Measurements from ENCODE around the gene CD300E. TPM values are rescaled to one million over a fixed set of nuclear protein-coding genes. Genes with fewer than 3 reads are reported as not detected.

CD300E gene
- total RNA-seq, 1 donor from 2014 or later: 0.38 TPM

DNA sequence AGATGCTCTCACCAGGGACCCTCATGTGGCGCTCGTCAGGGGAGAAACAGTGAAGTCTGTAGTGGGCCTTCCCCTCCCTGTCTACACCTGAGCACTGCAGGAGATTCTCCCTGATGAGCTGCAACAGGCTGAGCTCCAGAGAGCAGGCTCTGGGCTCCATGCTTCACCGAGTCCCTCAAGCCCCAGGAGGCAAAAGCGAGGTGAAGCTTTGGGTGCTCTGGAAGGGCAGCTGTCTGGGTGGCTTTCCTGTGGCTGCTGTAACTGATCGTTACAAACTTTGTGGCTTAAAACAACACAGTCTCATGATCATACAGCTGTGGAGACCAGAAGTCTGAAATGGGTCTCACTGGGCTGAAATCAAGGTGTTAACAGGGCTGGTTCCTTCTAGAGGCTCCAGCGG, 19.3 kb downstream of the CD300E start:
- ATAC-seq (ENCODE audit: poor library complexity): no peak
- no peak for DNase-seq
- intact Hi-C loops (cut with DNase I): no loop called here

DNA sequence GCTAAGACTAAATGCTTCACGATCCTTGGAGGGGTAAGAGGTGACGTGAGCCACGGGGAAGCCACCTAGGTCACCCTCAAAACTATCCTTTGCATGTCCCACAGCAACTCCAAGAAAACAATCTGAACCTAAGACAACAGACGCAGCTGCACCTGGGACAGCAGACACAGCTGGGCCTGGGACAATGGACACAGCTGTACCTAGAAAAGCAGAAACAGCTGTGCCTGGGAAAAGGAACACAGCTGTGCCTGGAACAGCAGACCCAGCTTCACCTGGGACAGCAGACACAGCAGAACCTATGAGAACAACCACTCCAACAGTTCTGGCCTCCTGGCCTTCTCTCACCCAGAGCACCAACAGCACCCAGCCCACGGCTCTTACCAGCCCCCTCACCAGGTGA, 19.8 kb downstream of the CD300E start:
- intact Hi-C loops (cut with DNase I): no loop called here
- no peak for DNase-seq
- no peak for ATAC-seq (ENCODE audit: poor library complexity)

DNA sequence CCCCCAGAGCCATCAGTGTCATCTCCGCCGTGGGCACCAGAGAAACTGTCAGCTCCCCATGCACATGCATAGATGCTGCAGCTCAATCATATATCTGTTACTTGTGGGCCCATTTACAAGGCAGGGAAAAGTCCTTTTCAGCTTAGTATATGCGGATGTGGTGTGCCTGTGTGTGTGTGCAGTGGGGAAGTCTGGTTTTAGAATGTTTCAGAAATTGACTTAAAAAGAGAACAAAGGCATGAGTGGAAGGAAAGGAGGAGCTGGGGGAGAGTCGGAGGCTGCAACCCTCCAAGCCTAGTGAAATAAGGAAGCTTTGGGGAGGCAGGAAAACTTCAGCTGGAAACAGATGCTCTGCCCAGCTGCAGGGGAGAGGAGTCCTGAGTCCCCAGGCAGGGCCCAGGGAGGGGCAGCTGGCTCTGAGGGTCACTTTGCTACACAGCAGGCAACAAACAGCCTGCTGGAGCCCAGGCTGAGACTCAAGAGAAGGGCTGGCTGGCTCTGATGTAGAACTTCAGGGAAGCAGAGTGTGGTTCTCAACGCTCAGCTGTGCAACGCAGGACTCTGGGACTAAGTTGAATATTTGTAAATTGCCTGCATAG, 20.4 kb downstream of the CD300E start:
- ATAC-seq (ENCODE audit: poor library complexity): peak; percentile 10
- intact Hi-C loops (cut with DNase I): no loop called here
- no peak for DNase-seq

DNA sequence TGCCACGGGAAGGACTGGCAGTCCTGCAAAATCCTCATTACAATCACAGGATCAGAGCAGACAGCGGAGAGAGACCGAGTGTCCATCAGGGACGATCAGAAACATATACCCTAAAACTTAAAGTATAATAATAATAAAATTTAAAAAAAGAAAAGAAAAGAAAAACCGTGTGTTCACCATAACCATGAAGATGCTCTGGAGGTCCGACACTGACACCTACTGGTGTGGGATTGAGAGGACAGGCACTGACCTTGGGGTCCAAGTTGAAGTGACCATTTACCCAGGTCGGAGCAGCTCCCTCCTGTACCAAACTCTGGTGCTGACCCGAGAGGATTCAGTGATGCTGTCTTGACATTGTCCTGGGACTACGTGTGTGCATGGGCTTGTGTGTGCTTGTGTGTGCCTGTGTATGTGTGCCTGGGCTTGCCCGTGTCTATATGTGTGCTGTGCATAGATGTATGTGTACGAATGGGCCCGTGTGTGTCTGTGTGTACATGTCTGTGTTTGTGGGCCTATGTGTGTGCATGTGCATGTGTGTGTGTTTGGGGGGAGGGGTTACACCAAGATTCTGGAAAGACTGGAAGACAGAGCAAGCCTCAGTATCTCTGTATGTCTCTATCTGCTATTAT, 21.5 kb downstream of the CD300E start:
- DNase-seq (no peak), ATAC-seq (ENCODE audit: poor library complexity) (no peak)
- intact Hi-C loops (cut with DNase I): no loop called here

DNA sequence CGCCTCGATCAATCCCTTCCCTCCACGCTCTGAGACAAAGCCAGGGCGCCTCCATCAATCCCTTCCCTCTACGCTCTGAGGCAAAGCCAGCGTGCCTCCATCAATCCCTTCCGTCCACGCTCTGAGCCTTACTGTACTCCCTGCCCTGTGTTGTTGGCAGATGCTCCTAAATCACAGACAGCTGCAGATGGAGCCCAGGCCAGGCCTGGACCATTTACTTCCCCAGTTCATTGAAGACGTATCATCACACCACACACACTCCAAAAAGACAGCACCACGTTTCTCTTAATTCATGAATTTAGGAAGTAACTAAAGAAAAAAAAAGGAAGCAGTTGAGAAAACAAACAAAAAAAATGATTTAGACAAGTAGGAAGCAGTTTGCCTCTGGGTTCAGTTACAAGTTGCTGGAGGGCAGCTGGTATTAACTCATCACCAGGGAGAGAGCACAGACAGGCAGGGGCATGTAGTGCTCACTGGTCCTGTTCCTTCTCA, 24.0 kb downstream of the CD300E start:
- intact Hi-C loops (cut with DNase I): no loop called here
- ATAC-seq (ENCODE audit: poor library complexity): peak; percentile 72
- DNase-seq: peak; percentile 63

DNA sequence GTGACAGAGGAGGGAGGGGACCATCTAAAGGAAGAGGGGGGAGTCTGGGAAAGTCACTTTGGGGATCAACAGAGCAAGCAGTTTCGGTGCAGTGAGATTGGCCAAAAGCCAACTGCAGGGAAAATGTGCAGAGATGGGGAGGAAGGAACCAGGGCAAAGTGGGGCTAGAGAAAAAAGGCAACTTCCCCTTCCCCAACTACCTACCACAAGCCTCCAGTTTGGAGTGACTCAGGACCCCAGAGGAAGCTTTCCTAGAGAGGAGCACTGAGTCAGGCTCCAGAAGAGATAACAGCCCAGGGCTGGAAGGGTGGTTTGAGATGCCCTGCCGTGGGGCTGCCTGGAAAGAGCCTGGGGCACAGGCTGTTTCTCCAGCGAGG, 24.5 kb downstream of the CD300E start:
- DNase-seq (no peak), ATAC-seq (ENCODE audit: poor library complexity) (no peak)
- intact Hi-C loops (cut with DNase I): no loop called here

DNA sequence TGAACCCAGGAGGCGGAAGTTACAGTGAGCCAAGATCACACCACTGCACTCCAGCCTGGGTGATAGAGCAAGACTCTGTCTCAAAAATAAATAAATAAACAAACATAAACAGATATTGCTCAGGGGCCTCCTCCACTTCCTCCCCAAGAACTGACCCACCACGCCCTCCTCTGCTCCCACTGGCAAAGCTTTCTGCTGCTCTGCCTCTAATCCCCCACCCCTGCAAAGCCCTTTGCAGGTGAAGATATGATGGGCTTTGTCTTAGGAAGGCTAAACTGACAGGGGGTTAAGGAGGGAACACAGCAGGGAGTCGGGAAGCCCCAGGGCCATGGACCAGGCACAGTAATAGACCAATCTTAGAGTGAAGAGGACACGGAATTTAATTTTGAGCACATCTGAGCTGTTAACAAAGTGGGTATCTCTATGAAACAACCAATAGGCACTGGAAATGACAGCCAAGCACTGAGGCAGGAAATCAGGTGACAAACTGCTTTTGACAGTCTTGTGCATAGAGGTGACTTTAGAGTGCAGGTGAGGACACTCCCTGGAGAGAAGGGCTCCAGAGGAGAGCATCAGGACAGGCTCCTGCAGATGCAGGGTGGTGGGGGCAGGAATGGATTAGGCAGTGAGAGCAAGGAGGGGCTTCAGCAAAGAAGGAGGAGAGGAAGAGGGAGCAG, 25.1 kb downstream of the CD300E start:
- no peak for DNase-seq
- no peak for ATAC-seq (ENCODE audit: poor library complexity)
- intact Hi-C loops (cut with DNase I): no loop called here

DNA sequence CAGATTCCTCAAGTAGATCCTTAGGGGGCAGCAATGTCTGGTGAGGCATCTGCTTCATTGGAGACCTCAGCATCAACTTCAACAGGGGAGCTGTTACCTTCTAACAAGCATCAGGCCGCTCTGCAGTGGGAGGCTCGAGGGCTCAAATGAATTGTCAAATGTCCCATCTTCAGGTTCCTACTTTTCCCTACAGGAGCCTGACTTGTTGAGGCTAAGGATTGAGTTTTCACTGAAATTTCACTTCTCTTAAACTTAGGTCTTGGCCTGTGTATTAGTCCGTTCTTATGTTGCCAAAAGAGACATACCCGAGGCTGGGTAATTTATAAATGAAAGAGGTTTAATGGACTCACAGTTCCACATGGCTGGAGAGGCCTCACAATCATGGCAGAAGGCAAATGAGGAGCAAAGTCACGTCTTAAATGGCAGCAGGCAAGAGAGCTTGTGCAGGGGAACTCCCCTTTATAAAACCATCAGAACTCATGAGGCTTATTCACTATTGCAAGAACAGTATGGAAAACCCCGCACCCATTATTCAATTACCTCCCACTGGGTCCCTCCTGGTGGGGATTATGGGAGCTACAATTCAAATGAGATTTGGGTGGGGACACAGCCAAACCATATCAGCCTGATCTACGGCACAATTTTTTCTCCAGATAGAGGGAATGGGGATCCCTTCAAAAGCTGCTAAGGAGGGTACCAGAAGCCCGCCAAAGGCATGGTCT, 26.3 kb downstream of the CD300E start:
- no peak for DNase-seq
- intact Hi-C loops (cut with DNase I): no loop called here
- ATAC-seq (ENCODE audit: poor library complexity): no peak

DNA sequence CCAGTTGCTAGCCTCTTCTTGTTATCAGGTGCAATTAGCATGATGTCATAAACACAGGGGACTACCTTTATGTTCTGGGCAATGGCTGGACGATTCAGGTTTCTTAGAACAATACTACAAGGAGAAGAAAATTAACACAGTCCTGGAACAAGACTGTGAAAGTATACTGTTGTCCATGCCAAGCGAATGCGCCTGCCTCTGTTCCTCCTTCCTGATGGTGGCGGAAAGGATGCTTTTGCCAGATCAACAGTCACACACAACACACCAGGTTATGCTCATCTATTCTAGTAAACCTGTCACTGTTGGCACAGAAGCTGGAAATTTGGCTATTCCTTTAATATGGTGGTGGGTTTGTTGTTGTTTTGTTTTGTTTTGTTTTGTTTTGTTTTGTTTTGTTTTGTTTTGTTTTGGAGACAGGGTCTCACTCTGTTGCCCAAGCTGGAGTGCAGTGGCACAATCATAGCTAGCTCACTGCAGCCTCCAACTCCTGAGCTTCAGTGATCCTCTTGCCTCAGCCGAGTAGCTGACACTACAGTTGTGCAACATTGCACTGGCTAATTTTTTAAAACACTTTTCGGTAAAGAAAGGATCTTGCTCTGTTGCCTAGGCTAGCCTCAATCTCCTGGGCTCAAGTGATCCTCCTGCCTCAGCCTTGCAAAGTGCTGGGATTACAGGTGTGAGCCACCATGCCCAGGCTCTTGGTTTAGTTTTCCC, 28.3 kb downstream of the CD300E start:
- intact Hi-C loops (cut with DNase I): no loop called here
- no peak for ATAC-seq (ENCODE audit: poor library complexity)
- no peak for DNase-seq

DNA sequence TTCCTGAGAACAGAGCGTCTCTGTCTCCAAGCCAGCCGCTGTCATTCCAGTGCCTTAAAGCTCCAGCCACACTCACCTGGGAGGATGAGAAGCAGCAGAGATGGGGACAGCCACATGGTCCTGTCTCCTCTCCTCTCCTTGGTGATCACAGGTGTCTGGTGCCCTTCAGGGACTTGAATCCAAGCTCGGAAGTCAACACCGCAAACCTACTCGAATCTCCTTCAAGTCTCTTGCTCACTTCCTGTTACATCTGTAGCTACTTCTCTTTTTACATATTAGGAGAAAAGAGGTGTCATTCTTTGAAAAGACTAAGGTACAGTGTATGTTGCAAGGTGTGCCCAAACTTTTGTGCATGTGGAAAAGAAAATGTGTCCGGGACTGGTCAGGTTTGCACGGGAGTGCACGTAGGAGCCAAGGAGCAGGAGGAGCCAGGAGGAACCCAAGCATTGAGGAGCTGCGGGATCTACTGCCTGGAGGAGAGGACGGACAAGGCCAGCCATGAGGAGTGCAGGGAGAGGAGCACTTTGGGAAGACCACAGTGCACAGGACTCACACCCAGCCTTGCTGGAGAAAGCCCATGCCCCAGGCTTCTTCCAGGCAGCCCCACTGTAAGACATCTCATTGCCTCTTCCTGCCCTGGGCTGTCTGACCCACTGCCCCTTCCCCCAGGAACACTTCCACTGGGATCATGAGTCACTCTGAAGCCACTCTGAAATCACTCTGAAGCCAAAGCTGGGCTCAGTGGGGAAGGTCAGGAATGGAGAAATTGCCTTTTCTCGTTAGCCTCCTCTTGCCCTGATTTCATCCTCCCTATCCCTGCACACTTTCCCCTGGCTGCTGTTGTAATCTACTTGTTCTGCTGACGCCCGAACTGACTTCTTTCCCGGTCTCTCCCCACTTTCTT, 31.2 kb downstream of the CD300E start, which contains the start of gene CD300LD:
TSS of gene CD300LD (minus strand) at position 197 of the 904 bp plus-strand sequence. CDS start at position 116, 81 bp downstream.
- DNase-seq (no peak), ATAC-seq (ENCODE audit: poor library complexity) (no peak)
- intact Hi-C loops (cut with DNase I): no loop called here

DNA sequence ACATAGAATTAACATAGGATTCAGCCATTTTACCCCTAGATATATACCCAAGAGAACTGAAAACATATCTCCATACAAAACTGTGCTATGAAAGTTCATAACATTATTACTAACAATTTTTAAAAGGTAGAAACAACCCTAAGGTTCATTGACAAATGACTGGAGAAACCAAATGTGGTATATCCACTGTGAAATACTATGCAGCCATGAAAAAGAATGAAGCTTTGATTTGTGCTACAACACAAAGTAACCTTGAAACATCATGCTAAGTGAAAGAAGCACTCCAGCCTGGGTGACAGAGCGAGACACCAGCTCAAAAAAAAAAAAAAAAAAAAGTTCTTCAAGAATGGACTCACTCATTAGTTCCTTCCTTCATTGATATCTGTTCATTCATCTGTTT, 32.0 kb downstream of the CD300E start:
- intact Hi-C loops (cut with DNase I): no loop called here
- no peak for ATAC-seq (ENCODE audit: poor library complexity)
- no peak for DNase-seq

DNA sequence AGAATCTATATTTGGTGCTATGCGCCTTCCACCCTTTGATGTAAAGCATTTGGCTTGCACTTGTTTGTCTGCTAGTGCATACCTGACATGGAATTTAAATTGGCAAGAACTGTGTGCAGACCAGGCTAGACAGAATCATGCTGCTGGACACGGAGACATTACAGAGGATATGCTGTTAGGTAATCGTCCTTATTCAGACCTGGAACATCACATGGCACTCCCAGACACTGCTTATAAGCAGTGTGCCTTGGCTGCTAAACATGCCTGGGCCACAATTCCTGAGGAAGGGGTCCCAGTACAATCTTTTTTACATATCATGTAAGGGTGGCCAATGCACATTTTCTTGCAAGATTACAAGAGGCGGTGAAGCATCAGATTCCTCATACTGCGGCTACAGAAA, 37.8 kb downstream of the CD300E start:
- intact Hi-C loops (cut with DNase I): no loop called here
- no peak for DNase-seq
- no peak for ATAC-seq (ENCODE audit: poor library complexity)

DNA sequence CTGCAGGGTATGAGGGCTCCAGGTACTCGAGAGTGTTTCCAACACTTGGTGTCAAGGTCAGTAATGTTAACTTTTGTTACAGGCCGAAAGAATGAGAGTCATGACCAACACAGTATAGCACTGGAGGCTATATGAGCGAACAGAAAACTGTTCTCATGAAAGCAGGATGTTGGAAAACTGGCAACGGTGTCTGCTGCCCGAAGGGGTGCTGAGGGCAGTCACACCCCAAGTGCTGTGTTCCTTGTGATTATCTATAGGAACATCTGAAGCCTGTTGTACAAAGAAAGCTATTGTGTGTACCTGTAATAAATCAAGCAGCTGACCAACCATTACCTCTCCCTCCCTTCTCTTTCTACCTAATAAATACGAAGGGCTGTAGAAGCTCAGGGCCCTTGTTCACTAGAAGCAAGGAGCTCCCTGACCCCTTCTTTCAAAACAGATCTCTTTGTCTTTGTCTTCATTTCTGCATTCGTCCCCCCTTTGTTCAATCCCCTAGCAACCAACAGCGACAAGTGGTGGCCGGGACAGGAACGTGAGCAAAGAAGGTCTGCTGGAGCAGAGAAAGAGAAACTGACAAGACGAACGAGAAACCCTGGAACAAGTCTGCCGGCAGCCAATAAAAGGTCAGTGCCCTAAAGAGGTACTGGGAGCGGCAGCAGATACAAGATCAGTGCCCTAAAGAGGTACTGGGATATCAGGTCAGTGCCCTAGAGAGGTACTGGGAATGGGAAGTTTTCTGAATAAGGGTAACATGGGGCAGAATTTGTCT, 39.1 kb downstream of the CD300E start:
- ATAC-seq (ENCODE audit: poor library complexity) (no peak), DNase-seq (no peak)
- intact Hi-C loops (cut with DNase I): no loop called here

DNA sequence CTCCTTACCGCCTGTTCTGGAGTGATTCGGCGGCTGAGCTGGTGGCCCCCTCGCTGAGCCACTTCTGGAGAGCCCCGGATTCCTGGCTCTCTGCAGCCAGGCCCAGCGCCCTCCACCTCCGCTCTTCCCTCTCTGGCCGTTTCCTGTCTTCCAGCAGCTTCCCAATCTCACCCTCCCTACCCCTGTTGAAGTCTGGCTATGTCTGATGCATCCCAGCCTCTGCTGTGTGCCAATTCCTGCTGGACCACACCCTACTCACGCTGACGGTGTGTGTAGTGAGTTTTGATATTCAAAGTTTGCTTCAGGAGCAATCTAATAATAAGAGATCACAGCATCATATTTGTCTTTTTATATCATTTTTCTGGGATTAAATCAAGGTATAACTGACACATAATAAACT, 40.9 kb downstream of the CD300E start:
- ATAC-seq (ENCODE audit: poor library complexity) (no peak), DNase-seq (no peak)
- intact Hi-C loops (cut with DNase I): no loop called here

DNA sequence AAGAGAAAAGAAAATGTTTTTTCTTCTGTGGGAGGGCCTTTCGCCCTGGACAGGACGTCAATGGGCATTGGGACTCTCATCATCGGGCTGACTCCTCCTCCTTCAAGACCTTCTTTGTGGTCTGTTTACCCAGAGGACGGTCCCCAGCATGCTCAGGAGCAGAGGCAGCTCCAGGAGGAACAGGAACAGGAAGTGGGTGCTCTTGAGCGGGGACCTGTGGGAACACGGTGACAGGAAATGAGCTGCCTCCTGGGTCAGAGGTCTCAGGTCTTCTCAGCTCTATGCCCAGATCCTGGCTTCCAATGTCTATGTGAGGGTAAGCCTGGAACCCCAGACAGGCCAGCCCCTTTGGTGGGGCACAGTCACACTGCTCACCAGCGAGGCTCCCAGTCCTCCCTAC, 43.6 kb downstream of the CD300E start:
- intact Hi-C loops (cut with DNase I): no loop called here
- no peak for DNase-seq
- ATAC-seq (ENCODE audit: poor library complexity): no peak

DNA sequence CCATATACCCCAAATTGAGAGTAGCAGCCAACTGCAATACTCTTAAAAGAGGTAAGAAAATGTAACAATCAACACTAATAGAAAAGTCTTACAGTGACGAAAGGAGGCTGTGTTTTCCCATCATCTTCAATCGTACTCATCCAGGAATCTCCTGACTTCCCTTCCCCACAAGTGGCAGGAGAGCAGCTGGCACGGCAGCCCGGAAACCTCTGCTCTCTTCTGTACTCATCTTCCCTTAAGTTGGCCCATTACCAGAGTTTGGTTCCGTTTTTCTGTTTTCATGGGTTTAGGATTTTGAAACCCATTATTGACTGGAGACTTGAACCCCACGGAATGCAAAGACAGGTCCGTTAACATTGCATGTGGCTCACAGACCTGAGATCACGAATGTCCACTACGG, 44.6 kb downstream of the CD300E start:
- DNase-seq (no peak), ATAC-seq (ENCODE audit: poor library complexity) (no peak)
- intact Hi-C loops (cut with DNase I): no loop called here

DNA sequence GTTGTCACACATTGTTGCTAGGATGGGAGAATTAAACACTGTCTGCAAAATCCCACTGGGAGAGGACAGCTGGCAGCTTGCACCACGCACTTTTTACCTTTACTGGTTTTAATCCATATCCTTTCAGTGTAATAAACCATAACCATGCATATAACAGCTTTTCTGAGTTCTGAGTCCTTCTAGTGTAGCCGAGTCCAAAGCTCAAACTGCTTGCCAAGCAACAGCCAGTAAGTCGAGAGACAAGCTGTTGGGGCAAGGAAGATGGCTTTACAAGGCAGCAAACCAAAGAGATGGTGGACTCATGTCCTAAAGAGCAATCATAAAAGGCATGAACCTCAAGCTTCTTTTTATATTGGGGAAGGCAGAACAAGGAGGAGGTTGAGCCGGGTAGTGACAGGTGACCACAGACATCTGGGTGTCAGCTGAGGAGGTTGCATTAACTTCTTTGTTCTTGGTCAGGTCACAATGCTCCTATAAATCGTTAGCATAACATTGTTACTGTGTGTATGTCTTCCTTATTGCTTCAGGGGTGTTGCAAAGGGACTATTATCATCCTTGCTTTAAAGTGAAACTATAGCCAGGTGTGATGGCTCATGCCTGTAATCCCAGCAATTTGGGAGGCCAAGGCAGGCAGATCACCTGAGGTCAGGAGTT, 48.9 kb downstream of the CD300E start:
- DNase-seq (no peak), ATAC-seq (ENCODE audit: poor library complexity) (no peak)
- intact Hi-C loops (cut with DNase I): no loop called here

Data from Right ventricle myocardium superior (tissue), 1 donor.